Ovary (tissue), 9 donors: ENCODE results near the gene CDC34. TPM values are rescaled to one million over a fixed set of nuclear protein-coding genes. Genes with fewer than 3 reads are reported as not detected.

Experiments
- DNase-seq, 5 donors: peaks; one replicate each; pipeline ENCODE4 v3.0.0-alpha.2; 2019 to 2020
- H3K27ac ChIP-seq, 2 donors: fragments of 200-600 bp; one replicate each; pipeline versions ENCODE4 v1.5.1 to v1.8.0; 2019 to 2022
- H3K27me3 ChIP-seq: fragments of 200-600 bp; one replicate; pipeline ENCODE4 v1.8.0; 2022
- H3K36me3 ChIP-seq: fragments of 200-600 bp; sonication (generic); one replicate; pipeline ENCODE4 v1.5.1; 2019
- H3K4me1 ChIP-seq: one replicate; pipeline ENCODE4 v1.8.1; 2013; ENCODE audit warnings: mild to moderate bottlenecking, moderate library complexity; ENCODE audit not compliant: insufficient read depth
- H3K4me3 ChIP-seq: fragments of 200-600 bp; sonication (generic); one replicate; pipeline ENCODE4 v1.5.1; 2017
- H3K9me3 ChIP-seq, 2 donors: fragments of 200-600 bp in 1 of 2; sonication (generic) in 1 of 2; one replicate each; pipeline versions ENCODE4 v1.5.1 to v1.8.1; 2013 to 2019; ENCODE audit warnings: mild to moderate bottlenecking in 1 of 2, moderate library complexity in 1 of 2
- CTCF ChIP-seq, 3 donors: fragments of 450-650 bp in 2 of 3; fragments of 200-600 bp in 1 of 3; IDR thresholded peaks; one replicate each; pipeline versions ENCODE4 v1.5.1 to v1.8.0; 2016 to 2022; ENCODE audit warnings: antibody characterized with exemption in 3 of 3, mild to moderate bottlenecking in 1 of 3
- EP300 ChIP-seq: sonication (generic); formaldehyde crosslinking; IDR thresholded peaks from one replicate; pipeline ENCODE4 v1.6.1; 2017; ENCODE audit warnings: antibody characterized with exemption
- POLR2A ChIP-seq: fragments of 450-650 bp; IDR thresholded peaks from one replicate; pipeline ENCODE4 v1.6.1; 2017; ENCODE audit warnings: antibody characterized with exemption, mild to moderate bottlenecking, moderate library complexity
- WGBS, 3 donors: extraction: QIAGEN DNeasy Blood & Tissue Kit in 1 of 3; methylation state at CpG; one replicate each; pipeline versions ENCODE4 v1.1.5 to v1.1.7; 2013 to 2017; 5-methylcytosine and 5-hydroxymethylcytosine counted together
- intact Hi-C, 4 donors: fragments of 100-400 bp; cut with DNase I; formaldehyde crosslinking; loops; one replicate each; pipeline versions ENCODE4 v1.11.0 to v1.15.1; 2022 to 2023
- polyA plus RNA-seq, 2 donors: library from polyadenylated mRNA; stranded (reverse); fragments of 200-250 nt in 1 of 2; fragments of 350-450 nt in 1 of 2; fragmentation: Illumina TruSeq in 1 of 2; extraction: RNeasy Lipid Tissue Mini Kit (QIAGEN cat#74804) in 1 of 2; gene quantifications; one replicate each; pipeline ENCODE4 v1.2.3, GENCODE V29; 2013 to 2014
- total RNA-seq, 7 donors: library from RNA; depleted of rRNA in 2 of 7; stranded (reverse); fragments of >200 nt in 2 of 7; fragmentation: NEBNext Ultra II Directional in 3 of 7; extraction: Animal tissue kit (Norgen Biotek cat#: 25700) in 3 of 7; gene quantifications; one replicate each; pipeline versions ENCODE4 v1.1.0 to v1.2.4, GENCODE V29; 2016 to 2023
- donor health status: DM: no; HTN: no; CAD: no; lungs with moderate emphysema.
- donor health status: DM: no; HTN: no; CAD: no.
- donor health status: Bipolar disorder and iron deficiency.
- donor health status: DM: yes; HTN: yes; CAD: no.
- donor health status: DM: no; HTN: no; CAD: no.
- donor health status: DM: yes; HTN: yes; CAD: no.

The CDC34 gene
- total and polyA plus RNA-seq, 9 donors: 13.2 to 78.9 (median 56.1) TPM

DNA sequence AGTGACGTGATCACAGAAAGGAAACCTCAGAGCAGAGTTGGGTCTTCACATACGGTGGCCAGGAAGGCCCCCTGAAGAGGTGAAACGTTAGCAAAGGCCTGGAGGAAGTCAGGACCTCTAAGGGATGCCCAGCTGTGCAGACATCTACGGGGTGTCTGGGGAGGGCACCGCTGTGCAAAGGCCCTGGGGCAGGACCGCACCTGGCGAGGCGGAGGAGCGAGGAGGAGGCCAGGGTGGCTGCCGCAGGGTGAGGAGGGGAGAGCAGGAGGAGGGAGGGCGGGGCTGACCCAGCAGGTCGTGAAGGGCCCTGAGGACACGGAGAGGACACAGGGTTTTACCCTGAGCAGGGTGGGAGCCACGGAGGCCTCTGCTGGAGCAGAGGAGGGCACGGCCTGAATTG lies 47.1 kb upstream of the CDC34 start:
- intact Hi-C loops: no loop called here
- no peaks in the 10 kb centered on the region for H3K9me3 ChIP-seq
- H3K4me1 ChIP-seq: peaks cover under 1% of the 10 kb centered on the region
- H3K36me3 ChIP-seq: no peaks in the 10 kb centered on the region
- TF ChIP-seq EP300 (no peak), POLR2A (no peak), CTCF (IDR thresholded peaks at IDR 0.05) (no peak)
- no peaks in the 10 kb centered on the region for H3K27me3 ChIP-seq
- H3K27ac ChIP-seq: no peak overlapping the region
- H3K4me3 ChIP-seq: no peak overlapping the region
- DNase-seq: no peak
- 57 to 68% (median 60%) methylated on average over 15 of the region's 15 CpGs for WGBS, 3 donors

- Histone ChIP-seq H3K4me1 (peaks cover 4% of the 10 kb centered on the region), H3K4me3 (no peak overlapping the region), H3K36me3 (no peaks in the 10 kb centered on the region), H3K9me3 (no peaks in the 10 kb centered on the region), H3K27me3 (no peaks in the 10 kb centered on the region), H3K27ac (no peak overlapping the region)
- intact Hi-C loops: no loop called here
- WGBS, 3 donors: 64 to 73% (median 65%) methylated on average over 21 to 22 of the region's 22 CpGs
- TF ChIP-seq EP300: no peak
- TF ChIP-seq POLR2A: no peak
- no peak for TF ChIP-seq CTCF (IDR thresholded peaks at IDR 0.05)
- no peak for DNase-seq
These were observed 46.5 kb upstream of the CDC34 start for GRCh38 chr19:485077-485476.

GRCh38 chr19:485583-486236 lies 45.9 kb upstream of the CDC34 start:
- Histone ChIP-seq H3K27ac (no peak overlapping the region), H3K36me3 (no peaks in the 10 kb centered on the region), H3K4me1 (peaks cover 4% of the 10 kb centered on the region), H3K4me3 (no peak overlapping the region), H3K9me3 (no peaks in the 10 kb centered on the region), H3K27me3 (no peaks in the 10 kb centered on the region)
- 5 to 6% (median 5%) methylated on average over 13 to 23 of the region's 23 CpGs for WGBS, 3 donors
- TF ChIP-seq CTCF (IDR thresholded peaks at IDR 0.05) (no peak), POLR2A (no peak), EP300 (no peak)
- intact Hi-C loops: no loop called here
- DNase-seq: peak in 2 of 5 donors; percentile 42 to 56

GRCh38 chr19:488505-489417 lies 42.8 kb upstream of the CDC34 start:
- peak in 1 of 3 donors; percentile 52 for TF ChIP-seq CTCF (IDR thresholded peaks at IDR 0.05)
- peak; percentile 78 for TF ChIP-seq POLR2A
- TF ChIP-seq EP300: no peak
- H3K4me3 ChIP-seq: peak overlapping the region; percentile 74
- no peaks in the 10 kb centered on the region for H3K9me3 ChIP-seq
- no peaks in the 10 kb centered on the region for H3K27me3 ChIP-seq
- H3K36me3 ChIP-seq: no peaks in the 10 kb centered on the region
- peaks cover 4% of the 10 kb centered on the region for H3K4me1 ChIP-seq
- DNase-seq: peak; percentile 93 to 98 (median 96)
- intact Hi-C loops: no loop called here
- H3K27ac ChIP-seq: peak overlapping the region; percentile 18 to 85
- 1% methylated on average over 47 to 114 of the region's 114 CpGs for WGBS, 3 donors
